ENCODE measurements around the gene RMI2. TPM values are rescaled to one million over a fixed set of nuclear protein-coding genes. Genes with fewer than 3 reads are reported as not detected.

Gene RMI2
- total RNA-seq, 1 donor from 2014 or later, result 26.2 TPM

GRCh38 chr16:11319529-11320146 is 25.6 kb upstream of the RMI2 start:
- no peak overlapping the region for H3K4me3 ChIP-seq (ENCODE audit: low read depth, low read length)
- DNase-seq (ENCODE audit: low read depth), result no peak
- TF ChIP-seq, protein P1, sequence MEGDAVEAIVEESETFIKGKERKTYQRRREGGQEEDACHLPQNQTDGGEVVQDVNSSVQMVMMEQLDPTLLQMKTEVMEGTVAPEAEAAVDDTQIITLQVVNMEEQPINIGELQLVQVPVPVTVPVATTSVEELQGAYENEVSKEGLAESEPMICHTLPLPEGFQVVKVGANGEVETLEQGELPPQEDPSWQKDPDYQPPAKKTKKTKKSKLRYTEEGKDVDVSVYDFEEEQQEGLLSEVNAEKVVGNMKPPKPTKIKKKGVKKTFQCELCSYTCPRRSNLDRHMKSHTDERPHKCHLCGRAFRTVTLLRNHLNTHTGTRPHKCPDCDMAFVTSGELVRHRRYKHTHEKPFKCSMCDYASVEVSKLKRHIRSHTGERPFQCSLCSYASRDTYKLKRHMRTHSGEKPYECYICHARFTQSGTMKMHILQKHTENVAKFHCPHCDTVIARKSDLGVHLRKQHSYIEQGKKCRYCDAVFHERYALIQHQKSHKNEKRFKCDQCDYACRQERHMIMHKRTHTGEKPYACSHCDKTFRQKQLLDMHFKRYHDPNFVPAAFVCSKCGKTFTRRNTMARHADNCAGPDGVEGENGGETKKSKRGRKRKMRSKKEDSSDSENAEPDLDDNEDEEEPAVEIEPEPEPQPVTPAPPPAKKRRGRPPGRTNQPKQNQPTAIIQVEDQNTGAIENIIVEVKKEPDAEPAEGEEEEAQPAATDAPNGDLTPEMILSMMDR (conservative IDR thresholded peaks at IDR 0.05; ENCODE audit: low read depth, low read length), result no peak

DNA sequence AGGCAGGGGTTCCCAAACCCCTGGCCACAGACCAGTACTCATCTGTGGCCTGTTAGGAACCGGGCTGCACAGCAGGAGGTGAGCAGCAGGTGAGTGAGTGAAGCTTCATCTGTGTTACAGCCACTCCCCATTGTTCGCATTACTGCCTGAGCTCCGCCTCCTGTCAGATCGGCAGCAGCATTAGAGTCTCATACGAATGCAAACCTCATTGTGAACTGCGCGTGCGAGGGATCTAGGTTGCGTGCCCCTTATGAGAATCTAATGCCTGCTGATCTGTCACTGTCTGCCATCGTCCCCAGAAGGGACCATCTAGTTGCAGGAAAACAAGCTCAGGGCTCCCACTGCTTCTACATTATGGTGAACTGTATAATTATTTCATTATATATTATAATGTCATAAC is 25.1 kb upstream of the RMI2 start:
- no peak for DNase-seq (ENCODE audit: low read depth)
- TF ChIP-seq, protein P1 (conservative IDR thresholded peaks at IDR 0.05; ENCODE audit: low read depth, low read length), result no peak
- H3K4me3 ChIP-seq (ENCODE audit: low read depth, low read length), result no peak overlapping the region

GRCh38 chr16:11321662-11322061 is 23.6 kb upstream of the RMI2 start:
- H3K4me3 ChIP-seq (ENCODE audit: low read depth, low read length), result no peak overlapping the region
- no peak for DNase-seq (ENCODE audit: low read depth)
- TF ChIP-seq, protein P1 (conservative IDR thresholded peaks at IDR 0.05; ENCODE audit: low read depth, low read length), result no peak

DNA sequence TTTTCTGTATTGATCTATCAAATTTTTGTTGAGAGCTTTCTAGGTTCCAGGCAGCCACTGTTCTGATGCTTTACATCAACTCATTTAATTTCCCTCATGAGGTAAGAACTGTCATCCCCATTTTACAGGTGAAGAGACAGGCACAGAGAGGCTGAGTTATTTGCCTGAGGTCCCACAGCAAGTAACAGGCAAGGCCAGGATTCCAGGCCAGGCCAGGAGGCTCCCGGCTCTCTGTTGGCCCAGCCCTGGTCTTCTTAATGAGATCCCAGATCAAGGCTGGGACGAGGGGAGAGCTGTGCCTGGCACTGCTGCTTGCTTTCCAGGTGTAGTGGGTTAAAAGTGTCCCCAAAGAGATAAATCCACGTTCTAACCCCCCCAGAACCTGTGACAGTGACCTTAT is 22.4 kb upstream of the RMI2 start:
- TF ChIP-seq, protein P1 (conservative IDR thresholded peaks at IDR 0.05; ENCODE audit: low read depth, low read length), result no peak
- H3K4me3 ChIP-seq (ENCODE audit: low read depth, low read length), result no peak overlapping the region
- DNase-seq (ENCODE audit: low read depth), result no peak

- no peak for DNase-seq (ENCODE audit: low read depth)
- H3K4me3 ChIP-seq (ENCODE audit: low read depth, low read length), result no peak overlapping the region
- TF ChIP-seq, protein P1 (conservative IDR thresholded peaks at IDR 0.05; ENCODE audit: low read depth, low read length), result no peak
Measured at GRCh38 chr16:11323551-11324336, 21.5 kb upstream of the RMI2 start.

DNA sequence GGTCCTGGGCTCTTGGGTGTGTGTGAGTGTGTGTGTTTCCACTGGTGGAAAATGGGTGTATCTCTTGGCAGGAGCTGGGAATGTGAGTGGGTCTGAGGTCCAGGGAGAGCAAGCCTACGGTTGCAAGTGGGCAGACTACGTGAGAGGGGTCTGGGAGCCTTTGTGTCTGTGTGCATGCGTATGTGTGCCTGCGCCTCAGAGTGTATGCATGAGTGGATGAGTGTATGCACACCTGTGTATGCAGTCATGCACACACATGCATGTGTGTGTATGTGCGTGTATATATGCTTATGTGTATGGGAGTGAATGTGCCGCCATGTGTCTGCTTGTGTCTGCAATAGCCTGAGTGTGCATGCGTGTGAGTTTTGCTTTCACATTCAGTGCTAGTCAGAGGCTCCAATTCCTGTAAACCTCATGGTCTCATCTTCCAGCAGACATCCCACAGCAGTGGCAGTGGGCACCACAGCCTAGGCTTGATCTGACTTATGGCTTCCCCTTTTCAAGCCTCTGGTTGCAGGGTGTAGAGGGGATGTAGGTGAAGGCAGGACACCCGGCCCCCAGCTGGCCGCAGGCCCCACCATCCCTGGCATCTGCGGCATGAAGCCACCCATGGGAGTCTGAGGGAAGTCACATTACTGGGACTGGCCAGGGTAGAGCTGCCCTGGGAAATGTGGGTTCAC is 19.7 kb upstream of the RMI2 start:
- no peak for DNase-seq (ENCODE audit: low read depth)

More for the DNA sequence above, 19.7 kb upstream of the RMI2 start:
- TF ChIP-seq, protein P1 (conservative IDR thresholded peaks at IDR 0.05; ENCODE audit: low read depth, low read length), result no peak
- H3K4me3 ChIP-seq (ENCODE audit: low read depth, low read length), result no peak overlapping the region
